GM12891 (cell line): ENCODE results near the gene ARV1.

Source experiments
- PAX5 ChIP-seq: IDR thresholded peaks from 2 replicates; pipeline ENCODE4 v1.6.1; 2011; ENCODE audit warnings: low read length, moderate library complexity, mild to moderate bottlenecking; ENCODE audit not compliant: insufficient read depth, severe bottlenecking
- POLR2A ChIP-seq: IDR thresholded peaks from 2 replicates; pipeline ENCODE4 v1.6.1; 2011; ENCODE audit warnings: low read depth, low read length, control low read depth
- POLR2AphosphoS5 ChIP-seq: IDR thresholded peaks from 2 replicates; pipeline ENCODE4 v1.6.1; 2011; ENCODE audit warnings: low read depth, low read length, control low read depth
- POU2F2 ChIP-seq: IDR thresholded peaks from 2 replicates; pipeline ENCODE4 v1.6.1; 2011; ENCODE audit warnings: low read depth, mild to moderate bottlenecking, control low read depth, low read length, moderate library complexity

DNA sequence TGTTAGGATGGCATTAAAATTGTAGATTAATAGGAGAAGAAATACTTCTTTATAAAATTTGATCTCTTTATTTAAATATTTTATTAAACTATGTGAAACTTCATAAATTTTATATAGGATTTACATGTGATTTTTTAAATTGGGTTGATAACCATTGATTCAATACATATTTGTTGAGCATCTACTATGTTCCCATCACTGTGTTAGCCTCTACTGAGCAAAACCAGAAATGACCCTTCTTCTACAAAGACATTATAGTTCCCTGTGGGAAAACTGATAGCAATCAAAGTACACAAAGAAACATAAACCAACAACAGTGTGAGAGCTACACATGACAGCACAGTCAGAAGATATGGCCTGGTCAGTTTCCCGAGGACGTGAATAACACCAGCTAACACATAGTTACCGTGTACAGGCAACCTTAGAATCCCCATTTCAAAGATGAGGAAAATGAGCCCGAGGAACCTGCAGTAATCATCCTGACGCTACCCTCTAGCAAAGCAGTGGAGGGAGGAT lies 12.5 kb upstream of the ARV1 start:
- TF ChIP-seq POLR2A (no peak), PAX5 (no peak), POLR2AphosphoS5 (no peak), POU2F2 (no peak)
